Brain microvascular endothelial cell (primary cell): ENCODE results near the gene ZAR1L.

ENCODE experiments used
- DNase-seq: peaks from one replicate; pipeline ENCODE4 v3.0.0-alpha.2; 2020
- H3K27ac ChIP-seq: fragments of 250-450 bp; sonication (Bioruptor Pico); 2 replicates; pipeline ENCODE4 v1.5.1; 2020; ENCODE audit warnings: mild to moderate bottlenecking, moderate library complexity
- H3K27me3 ChIP-seq: fragments of 250-450 bp; sonication (Bioruptor Pico); replicated peaks from 2 replicates; pipeline ENCODE4 v1.5.1; 2020; ENCODE audit warnings: mild to moderate bottlenecking
- H3K36me3 ChIP-seq: fragments of 250-450 bp; sonication (Bioruptor Pico); replicated peaks from 2 replicates; pipeline ENCODE4 v1.5.1; 2020; ENCODE audit warnings: mild to moderate bottlenecking
- H3K4me3 ChIP-seq: 2 replicates; pipeline ENCODE4 v1.5.1; 2011; ENCODE audit warnings: low read depth, mild to moderate bottlenecking, control low read depth, low read length, moderate library complexity
- CTCF ChIP-seq: IDR thresholded peaks from 2 replicates; pipeline ENCODE4 v1.5.1; 2011; ENCODE audit warnings: low read depth, mild to moderate bottlenecking, moderate library complexity, low read length, control low read depth, inconsistent platforms; ENCODE audit errors: missing control alignments
- in situ Hi-C: cut with HindIII; loops from 2 replicates; pipeline ENCODE4 v1.10.0; 2017; ENCODE audit warnings: low sequenced_read_pairs, low pct_ligation_motif_present

Gene ZAR1L

GRCh38 chr13:32309312-32310133 is 5.6 kb downstream of the ZAR1L start:
- in situ Hi-C loops = no loop called here
- no peaks in the 10 kb centered on the region for H3K27me3 ChIP-seq
- no peaks in the 10 kb centered on the region for H3K36me3 ChIP-seq
- no peak for TF ChIP-seq CTCF
- no peak for DNase-seq
- no peak overlapping the region for H3K27ac ChIP-seq
- H3K4me3 ChIP-seq = no peak overlapping the region

GRCh38 chr13:32305646-32306045 is 9.5 kb downstream of the ZAR1L start:
- Histone ChIP-seq H3K27me3 (no peaks in the 10 kb centered on the region), H3K36me3 (no peaks in the 10 kb centered on the region), H3K27ac (no peak overlapping the region), H3K4me3 (no peak overlapping the region)
- no peak for DNase-seq
- in situ Hi-C loops = no loop called here
- TF ChIP-seq CTCF = no peak

- no peak for TF ChIP-seq CTCF
- in situ Hi-C loops = no loop called here
- Histone ChIP-seq H3K4me3 (no peak overlapping the region), H3K27ac (no peak overlapping the region), H3K36me3 (no peaks in the 10 kb centered on the region), H3K27me3 (no peaks in the 10 kb centered on the region)
- DNase-seq = no peak
Observed at GRCh38 chr13:32302461-32302860, 12.7 kb downstream of the ZAR1L start.

- H3K27me3 ChIP-seq = no peaks in the 10 kb centered on the region
- no peak for DNase-seq
- no peaks in the 10 kb centered on the region for H3K36me3 ChIP-seq
- no peak overlapping the region for H3K4me3 ChIP-seq
- in situ Hi-C loops = no loop called here
- no peak overlapping the region for H3K27ac ChIP-seq
- TF ChIP-seq CTCF = no peak
Observed at GRCh38 chr13:32300920-32301319, 14.2 kb downstream of the ZAR1L start.

- no peak for DNase-seq
- Histone ChIP-seq H3K27ac (no peak overlapping the region), H3K36me3 (no peaks in the 10 kb centered on the region), H3K4me3 (no peak overlapping the region), H3K27me3 (no peaks in the 10 kb centered on the region)
- TF ChIP-seq CTCF = no peak
- in situ Hi-C loops = no loop called here
Observed at GRCh38 chr13:32300406-32300805, 14.8 kb downstream of the ZAR1L start.

- no peak for DNase-seq
- H3K27ac ChIP-seq = no peak overlapping the region
- H3K4me3 ChIP-seq = no peak overlapping the region
- no peaks in the 10 kb centered on the region for H3K36me3 ChIP-seq
- H3K27me3 ChIP-seq = no peaks in the 10 kb centered on the region
- TF ChIP-seq CTCF = no peak
- in situ Hi-C loops = no loop called here
Observed at GRCh38 chr13:32299893-32300292, 15.3 kb downstream of the ZAR1L start.
